Activated T-cell treated with anti-CD3 and anti-CD28 coated beads, Interleukin-2, amount 50 U/mL, for 48 hours (primary cell): ENCODE data around the gene VWF.

ENCODE experiments used
- DNase-seq, 2 experiments: peaks; one replicate each; pipeline ENCODE4 v3.0.0-alpha.2; 2020

VWF gene

DNA sequence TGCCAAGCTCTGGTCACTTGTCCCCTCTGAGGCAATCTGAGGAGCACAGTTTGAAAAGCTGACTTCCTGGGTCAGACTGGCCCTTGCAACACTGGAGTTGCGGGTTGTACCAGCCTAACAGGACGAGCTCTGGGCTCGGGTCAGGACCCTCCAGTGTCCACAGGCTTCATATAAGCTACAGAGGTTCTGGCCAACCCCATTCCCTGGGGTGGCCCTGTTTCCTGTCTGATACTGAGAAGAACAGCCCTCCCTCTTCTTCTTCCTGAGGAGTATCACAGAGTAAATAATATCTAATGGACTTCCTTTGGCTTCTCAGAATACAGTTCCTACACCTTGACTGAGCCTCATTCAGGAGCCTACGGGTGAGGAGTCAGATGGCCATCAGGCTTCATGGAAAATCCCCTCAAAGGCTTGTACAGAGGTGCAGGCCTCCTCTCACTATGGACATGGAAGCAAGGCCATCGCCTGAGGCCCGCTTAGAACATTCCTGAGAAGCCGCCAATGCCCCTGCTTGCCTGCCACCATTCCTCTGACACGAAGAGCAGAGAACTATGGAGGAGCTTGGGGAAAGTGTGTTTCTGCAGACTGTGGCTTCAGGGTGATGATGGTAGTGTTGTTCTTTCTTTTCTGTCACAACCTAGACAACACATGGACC is 150.9 kb downstream of the VWF start:
- DNase-seq: no peak

DNA sequence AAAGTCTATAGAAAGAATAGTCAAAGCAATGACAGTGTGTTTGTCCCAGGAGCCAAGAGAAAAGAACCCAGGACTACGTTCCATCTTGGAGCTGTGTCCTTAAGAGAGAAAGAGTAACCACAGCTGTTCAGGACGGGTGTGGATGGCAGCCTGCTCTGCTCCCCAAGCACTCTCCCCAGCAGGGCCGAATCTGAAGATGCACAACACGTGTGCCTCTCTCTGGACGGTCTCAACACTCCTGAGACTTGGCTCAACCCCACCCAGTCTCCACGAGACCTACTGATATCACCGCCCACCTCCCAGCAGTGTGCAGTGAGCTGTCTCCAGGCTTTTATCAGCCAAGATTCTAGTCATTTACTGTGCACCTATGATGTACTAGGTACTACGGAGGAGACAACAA is 152.1 kb downstream of the VWF start:
- no peak for DNase-seq

DNA sequence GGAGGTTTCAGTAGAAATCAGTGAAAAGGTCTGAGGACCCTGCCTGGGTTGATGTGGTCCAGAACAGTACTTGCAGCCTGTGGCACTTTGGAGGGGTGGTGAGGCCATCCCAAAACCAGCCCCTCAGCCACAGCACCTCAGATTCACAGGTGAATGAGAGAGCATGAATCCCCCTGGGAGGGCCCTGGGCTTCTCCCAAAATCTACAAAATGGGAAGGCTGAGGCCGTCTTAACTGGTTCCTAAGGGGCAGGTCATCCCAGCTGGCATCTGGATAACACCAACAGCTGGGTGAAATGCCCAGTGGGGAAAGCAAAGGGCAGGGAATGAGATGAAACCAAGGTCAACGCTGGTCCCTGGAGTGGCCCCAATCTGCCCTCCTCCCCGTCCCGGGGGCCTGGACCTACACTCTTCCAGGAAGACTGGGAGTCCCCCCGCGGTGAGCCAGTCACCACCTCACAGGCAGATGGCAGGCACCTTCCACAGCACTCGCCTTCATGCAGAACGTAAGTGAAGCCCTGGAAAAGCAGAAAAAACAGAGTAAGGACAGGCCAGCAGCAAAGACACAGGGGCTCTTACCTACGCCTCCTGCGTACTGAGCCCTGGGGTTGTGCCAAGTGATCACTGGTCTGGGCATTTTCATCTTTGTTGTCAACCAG is 153.1 kb downstream of the VWF start:
- no peak for DNase-seq

- no peak for DNase-seq
Measured at GRCh38 chr12:5969974-5970690, 154.3 kb downstream of the VWF start.

DNA sequence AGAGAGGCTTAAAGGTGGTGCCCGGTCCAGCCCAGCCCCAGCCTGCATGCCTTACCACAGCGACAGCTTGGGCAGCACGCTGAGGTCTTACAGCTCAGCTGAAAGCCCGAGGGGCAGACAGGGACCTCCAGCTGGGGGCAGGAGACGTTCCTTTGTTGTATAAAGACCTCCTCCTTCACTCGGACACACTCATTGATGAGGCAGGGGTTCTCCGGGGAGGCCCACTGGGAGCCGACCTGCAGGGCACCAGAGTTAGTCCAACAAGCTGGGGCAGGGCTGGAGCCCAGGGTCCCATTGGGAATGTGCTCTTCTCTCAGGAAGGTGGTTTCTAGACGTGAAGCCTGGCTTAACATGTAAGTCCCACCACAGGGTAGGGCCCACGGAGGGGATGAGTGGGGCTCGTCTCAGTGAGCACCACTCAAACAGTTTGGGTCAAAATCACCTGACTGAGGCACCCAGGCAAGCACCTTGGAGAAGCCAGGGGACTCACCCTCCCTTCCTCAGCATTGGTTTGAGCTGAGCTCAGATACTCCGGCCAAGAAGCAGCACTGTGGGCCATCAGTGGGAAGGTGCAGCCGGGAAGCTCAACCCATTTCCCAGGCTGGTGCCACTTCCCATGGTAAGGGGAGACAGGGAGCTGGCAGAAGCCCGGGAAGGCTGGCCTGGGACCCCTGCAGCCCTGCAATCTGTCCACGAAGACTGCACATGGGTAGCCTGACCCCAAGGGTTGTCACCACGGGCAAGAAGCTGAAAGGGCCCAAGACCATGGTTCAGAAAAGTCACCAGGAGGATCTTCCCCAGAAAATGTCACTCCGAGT is 155.1 kb downstream of the VWF start:
- DNase-seq: no peak

DNA sequence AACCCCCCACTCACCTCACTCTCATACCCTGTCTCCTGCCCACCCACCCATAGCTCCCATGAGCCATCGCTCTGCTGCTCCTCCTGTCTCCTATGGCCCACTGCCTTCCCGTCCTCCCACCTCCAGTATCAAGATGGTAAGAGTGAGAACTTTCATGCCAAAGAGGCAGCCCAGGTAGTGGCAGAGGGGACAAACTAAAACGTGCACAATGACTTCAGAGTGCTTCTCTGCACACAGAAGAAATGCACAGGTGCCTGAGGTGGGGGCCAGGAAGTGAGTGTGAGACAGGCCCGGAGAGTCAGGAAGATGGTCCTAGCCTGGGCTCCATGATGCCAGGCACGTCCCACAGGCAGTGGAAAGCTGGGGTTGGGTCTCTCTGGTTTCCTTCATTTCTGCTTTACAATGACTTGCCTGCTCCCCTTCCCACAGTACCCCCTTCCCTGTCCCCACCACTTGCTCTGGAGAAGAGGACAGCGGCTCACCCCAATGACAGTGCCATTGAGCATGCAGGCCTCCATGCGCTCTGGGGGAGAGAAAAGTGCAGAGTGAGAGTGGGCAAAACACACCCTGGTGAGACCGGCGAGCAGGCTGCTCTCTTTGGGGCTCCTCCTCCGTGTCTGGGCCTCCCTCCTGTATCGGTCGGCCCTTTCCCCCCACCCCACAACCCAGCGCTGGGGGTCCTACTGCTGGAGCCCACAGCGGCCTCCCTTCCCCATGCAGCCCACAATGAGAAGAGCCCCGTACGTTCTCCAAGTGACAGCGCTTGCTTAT is 156.6 kb downstream of the VWF start:
- no peak for DNase-seq

DNA sequence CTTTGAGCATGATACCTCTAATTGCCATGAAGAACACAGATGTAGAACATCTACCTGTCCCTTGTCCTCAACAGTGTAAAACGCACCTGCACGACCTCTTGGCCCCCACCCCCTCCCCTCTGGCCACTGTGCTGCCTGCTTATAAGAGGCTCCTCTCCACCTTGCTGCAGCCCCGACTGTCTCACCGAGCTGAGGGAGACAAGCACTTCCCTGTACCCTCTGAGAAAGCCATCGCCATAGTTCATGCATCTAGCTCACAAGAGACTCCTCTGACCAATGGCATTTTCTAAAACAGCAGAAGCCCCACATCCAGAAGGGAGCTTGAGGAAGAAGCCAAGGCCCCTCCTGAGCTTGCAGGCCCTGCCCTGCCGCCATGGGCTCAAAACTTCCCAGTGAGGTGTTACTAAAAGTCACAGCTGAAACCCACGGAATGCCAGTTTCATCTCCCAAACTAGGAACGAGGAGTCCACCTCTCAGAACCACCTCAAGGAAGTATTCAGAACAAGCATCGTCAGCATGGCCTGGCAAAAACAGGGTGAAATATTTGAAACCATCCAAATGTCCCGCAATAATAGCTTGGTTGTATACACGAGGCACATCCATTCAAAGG is 157.9 kb downstream of the VWF start:
- DNase-seq: no peak

DNA sequence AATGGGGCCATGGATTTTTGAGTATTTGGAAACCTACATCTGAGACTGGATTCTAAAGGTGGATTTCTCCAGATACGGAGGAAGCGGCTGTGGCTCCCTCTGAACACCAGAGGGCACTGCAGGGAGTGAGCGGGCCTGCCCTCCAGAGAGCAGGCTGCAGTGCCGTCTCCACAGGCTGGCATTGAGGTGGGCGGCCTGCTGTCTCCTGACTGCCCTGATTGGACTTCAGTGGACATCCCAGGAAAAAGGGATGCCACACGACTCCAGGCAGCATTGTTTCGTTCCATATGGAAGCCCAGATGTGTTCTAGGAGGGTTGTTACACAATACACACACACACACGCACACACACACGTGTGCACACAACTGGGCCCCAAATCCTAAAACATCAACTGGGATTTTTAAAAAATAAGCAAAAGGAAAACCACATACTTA is 158.5 kb downstream of the VWF start:
- DNase-seq: peak; percentile 50 to 64

DNA sequence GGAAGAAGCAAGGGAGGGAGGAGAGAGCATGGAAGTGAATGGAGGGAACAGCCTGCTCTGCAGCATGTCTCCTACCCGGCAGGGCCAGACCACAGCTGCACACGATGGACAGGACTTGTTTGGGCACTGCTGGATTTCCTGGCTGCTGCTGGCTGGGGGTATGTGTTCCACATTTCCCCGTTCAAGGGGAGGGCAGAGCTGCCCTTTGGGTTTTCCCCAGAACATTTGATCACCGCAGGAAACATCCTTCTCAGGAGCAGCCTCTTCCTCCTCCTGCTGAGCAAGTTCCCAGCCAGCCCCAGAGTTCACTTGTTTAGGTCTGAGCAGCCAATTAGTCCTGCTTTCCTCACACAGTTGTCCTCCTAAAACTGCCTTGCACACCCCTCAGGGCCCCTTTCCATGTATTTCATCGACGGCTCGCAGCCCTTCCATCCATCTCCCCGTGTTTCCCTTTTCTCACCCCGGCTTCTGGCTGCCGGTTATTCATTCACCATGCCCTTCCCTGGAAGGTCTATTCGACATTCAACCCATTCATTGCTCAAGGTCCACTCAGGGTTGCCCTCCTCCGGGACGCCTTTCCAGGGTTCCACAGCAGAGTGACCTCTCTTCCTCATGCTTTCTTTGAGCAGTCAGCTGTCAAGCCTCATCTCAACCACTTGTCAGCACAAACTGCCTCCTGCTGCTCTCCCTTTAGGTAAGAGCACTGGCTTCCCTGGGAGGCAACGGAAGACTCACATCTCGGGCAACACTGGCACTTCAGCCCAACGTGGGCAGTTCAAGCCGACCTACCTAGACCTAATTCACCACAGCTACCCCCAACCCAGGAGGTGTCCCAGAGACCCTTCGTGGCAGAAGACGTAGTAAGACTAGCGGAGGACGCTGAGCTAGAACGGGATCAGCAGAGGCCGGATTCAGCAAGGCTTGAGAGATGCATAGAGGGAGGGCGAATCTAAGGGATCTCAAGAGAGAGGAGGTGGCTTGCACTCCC is 159.3 kb downstream of the VWF start:
- DNase-seq: no peak

GRCh38 chr12:5963515-5963914 is 161.0 kb downstream of the VWF start:
- no peak for DNase-seq

DNA sequence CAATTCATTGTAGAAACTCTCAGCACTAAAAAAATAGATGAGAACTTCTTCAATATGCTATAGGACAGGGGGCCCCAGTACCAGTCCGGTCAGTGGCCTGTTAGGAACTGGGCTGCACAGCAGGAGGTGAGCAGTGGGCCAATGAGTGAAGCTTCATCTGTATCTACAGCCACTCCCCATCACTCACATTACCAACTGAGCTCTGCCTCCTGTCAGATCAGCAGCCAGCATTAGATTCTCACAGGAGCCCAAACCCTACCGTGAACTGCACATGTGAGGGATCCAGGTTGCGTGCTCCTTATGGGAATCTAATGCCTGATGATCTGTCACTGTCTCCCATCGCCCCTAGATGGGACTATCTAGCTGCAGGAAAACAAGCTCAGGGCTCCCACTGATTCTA is 163.7 kb downstream of the VWF start:
- no peak for DNase-seq

GRCh38 chr12:5956987-5957386 is 167.5 kb downstream of the VWF start:
- no peak for DNase-seq

DNA sequence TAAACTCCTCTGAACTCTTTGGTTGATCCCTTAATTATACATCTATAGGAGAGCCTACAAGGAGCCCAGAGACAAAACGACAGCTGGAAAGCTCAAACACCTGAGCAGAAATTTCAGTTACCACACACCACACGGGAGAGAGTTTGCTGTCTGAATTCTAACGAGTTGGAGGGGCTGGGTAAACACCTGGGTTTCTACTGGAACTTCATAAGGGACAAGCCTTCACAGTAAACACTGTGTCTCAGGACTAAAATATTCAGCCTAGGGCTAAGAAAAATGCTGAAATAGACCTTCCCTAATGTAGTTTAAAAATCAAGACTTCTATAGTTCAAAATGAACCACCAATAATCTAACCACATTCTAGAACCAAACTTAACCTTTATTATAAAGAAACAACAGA is 169.8 kb downstream of the VWF start:
- no peak for DNase-seq

- no peak for DNase-seq
Measured at GRCh38 chr12:5953835-5954586, 170.5 kb downstream of the VWF start.

GRCh38 chr12:5952031-5952430 is 172.4 kb downstream of the VWF start:
- DNase-seq: no peak

- DNase-seq: no peak
Measured at GRCh38 chr12:5948696-5949095, 175.8 kb downstream of the VWF start.

GRCh38 chr12:5947006-5947405 is 177.5 kb downstream of the VWF start:
- DNase-seq: no peak

DNA sequence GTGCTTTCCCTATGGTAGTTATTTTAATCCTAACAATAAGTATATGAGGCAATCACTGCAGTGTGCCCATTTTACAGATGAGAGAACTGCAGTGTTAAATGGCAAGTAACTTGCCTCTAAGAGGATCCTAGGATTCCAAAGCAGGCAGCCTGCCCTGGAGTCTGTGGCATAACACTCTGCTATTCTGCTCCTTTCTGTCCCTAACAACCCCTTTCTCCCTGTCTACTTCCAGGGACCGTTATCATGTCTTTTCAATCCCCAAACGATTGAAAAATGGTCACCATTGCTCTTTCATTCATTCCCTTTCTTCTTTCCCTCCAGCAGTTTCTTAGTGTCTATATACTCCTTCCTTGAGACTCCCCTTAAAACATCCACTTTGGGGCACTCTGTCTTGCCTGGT is 178.1 kb downstream of the VWF start:
- DNase-seq: no peak

GRCh38 chr12:5945071-5946008 is 179.1 kb downstream of the VWF start, which contains the start of gene ANO2:
ANO2 (minus strand) TSS chr12:5945259; CDS start chr12:5945217, 42 bp downstream.
- DNase-seq: no peak
